NCI-H446 treated with DMSO at 0.1 percent for 48 hours (cell line): ENCODE data around the gene EPHB6.

ENCODE experiments used
- DNase-seq: peaks from one replicate; lab custom pipeline; 2025; lab: John Stamatoyannopoulos, UW

Gene EPHB6

DNA sequence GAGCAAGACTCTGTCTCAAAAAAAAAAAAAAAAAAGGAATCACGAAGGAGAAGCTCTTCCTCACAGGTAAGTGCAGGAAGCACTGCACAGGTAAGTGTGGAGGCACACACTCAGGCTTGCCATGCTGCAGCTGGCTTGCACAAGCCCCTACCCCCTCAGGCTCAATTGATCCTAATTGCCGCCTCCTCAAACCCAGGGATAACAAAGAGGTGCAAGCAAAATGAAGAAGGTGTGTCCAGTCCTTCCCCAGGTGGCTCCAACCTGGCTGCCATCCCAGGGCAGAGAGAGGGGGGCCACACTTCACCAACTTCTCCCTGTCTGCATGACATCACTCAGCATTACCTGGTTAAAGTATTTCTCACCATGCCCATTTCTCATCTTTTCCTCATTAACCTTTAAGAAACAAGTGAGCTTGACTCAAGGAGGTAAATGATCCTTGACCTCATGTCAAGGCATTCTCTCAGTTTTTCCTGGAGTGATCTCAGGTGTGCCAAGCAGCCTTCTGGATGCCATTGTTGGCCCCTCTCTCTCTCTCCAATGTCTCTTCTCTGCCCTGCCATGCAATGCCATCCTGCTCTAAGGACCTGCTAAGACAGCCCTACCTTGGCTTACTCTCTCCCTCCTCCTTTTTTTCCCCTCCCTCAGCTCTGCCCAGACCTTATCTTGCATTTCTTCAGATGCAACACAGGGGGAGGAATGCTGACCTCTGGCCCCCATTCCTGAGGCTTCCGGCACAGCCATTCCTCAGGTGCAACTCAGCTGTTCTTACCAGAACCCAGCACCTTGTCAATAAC is 43.7 kb downstream of the EPHB6 start:
- no peak for DNase-seq

DNA sequence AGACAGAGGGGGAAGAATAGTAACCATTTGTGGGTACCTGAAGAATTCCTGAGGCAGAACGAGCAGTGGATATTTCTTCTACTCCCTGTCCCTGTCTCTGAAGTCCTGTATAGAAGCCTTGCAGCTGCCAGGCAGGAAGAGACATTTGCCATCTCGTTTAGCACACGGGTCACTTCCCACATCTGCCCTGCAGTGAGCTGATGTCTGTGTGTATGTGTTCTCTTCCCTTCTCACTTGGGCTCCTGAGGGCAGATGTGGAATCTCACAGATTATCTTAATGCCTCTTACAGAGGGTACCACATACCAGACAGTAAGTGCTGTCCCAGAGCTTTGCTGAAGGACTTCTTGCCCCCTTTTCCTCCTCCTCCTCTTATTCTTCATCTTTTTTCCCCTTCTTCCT is 44.8 kb downstream of the EPHB6 start:
- DNase-seq = no peak

DNA sequence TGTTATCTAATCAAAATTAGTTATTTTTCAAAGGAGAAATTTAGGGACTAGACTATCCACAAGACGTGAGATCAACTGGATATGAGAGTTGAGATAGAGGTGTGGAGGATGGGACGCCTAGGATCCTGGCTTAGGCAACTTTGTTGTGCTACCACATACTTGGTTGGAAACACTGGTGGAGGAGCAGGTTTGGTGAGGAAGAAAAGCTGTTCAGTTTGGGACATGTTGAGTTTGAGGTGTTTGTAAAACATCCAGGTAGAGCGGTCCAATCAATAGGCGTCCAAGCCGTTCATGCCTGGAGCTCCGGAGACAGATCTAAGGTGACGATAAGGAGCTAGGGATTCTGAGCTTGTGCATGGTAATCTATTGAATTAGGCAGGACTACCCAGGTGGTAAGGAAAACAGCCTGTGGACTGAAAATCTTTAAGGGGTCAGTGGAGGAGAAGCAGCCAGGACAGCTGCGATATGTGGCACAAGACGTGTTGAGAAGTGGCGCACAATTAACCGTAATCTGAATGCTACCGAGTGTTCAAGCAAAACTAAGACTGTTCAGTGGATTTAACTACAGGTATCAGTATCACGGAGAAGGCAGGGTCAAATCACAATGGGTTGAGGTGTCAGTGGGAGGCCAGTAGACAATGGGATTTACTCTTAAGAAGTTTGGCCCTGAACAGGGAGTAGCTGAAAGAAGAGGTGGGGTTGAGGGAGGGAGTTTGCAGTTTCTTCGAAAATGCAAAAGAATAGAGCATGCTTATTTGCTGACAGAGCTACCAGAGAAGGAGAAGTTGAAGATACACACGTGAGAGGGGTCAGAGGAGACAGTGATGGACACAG is 46.8 kb downstream of the EPHB6 start:
- no peak for DNase-seq

DNA sequence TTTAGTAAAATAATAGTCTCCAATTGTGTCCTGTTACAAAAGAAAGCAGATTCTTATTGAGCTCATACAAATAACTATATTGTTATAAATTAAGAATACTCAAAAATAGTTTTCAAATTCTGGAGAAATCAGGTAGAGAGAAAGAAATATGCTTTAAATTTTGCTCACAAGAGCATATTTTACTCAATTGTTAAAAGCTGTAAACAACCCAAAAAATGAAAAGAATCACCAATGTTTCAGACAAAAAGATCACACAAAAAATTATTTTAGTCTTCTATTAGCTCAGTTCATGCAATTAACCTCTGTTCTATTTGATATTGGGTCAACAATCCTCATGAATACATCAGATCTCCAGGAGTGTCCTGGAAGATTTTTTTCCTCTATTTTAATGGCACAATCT is 49.3 kb downstream of the EPHB6 start:
- no peak for DNase-seq

DNA sequence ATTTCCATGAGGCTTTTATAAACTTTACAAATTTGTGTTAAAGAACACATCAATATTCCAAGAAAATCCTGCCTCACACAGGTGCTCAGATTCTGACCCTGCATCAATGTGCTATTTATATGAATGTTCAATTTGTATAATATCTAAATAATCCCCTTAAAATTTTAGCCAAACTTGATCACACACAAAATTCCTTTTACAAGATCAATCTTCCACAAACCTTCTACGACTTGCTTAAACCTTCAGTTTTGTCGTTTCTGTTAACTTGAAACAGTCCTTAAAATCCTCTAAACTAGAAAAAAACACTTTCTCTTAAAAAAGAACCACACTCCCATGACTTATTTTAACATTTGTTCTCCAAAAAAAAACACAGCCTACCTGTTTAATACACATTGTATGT is 50.9 kb downstream of the EPHB6 start:
- no peak for DNase-seq

DNA sequence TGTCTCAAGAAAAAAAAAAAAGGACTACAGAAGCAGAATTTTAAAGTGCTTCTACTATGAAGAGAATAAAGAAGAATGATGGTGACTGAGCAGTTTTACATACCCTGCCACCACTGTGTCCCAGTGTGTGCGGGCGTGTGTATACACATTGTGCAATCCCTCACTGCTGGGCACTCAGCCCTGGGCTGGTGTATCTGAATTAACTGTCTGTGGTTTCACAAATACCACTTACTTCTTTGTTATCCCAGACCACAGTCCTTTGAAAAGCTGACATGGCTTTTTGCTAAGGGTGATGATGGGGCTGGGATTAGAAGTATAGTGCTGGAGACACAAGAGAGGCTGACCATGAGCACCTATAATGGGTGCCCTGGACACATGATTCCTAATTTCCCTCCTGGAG is 51.8 kb downstream of the EPHB6 start:
- DNase-seq = no peak

DNA sequence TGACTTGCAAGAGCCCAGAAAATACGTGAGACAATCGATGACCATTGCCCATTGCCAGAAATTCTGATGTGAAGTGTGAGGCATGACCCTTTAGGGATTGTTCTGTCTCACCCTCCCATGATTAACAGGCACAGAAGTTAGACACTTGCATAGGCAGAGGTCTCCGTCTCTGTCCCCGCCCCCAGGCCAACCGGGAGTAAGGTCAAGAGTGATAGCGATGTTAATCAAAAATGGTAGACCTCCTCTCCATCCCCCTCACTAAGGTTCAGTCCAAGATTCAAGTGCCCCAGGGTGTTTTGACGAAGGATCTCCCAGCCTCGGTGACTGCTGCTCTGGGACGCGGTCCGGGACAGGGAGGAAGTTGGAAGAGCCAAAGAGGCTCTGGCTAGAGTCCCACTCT is 53.4 kb downstream of the EPHB6 start:
- DNase-seq = no peak

DNA sequence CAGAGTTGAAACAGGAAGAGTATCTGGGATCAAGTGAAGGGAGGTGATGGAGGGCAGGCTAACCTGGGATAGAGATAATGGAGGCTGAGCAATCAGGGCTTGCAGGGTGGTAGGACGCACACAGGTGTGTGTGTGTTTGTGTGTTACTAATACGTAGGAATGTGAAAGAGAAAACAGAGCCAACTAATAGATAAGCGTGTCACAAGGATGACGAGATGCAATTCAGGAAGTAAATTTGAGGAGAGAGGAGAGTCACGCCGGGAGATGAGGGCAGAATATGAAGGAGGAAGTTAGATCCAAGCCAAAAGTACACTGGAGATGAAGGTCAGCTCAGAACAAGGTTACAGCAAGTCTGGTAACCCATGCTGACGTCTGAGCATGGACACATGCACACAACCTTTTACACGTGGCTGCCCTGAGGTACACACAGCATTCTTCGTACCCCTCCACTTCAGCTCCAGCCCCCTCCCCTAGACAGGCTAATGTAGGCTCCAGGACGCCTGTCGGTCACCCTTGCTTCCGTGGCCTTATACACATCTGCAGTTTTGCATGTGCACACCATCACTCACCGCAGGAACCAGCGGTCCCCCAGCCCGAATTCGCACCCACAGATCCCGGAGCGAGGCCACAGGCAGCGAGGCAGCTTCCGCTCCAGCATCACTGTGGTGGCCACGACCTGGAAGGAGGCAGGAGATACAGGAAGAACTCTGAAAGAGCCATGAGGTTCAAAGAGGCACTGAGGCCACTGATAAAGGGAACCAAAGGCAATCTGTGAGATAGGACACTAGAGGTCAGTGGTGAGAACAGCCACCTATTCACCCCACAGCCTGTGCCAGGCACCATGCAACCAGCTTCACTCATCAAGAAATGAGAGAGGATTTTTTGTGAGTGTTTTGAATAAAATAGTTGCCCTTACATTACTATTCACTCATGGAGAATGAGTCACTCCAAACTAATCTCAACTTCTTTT is 54.3 kb downstream of the EPHB6 start:
- DNase-seq = no peak

DNA sequence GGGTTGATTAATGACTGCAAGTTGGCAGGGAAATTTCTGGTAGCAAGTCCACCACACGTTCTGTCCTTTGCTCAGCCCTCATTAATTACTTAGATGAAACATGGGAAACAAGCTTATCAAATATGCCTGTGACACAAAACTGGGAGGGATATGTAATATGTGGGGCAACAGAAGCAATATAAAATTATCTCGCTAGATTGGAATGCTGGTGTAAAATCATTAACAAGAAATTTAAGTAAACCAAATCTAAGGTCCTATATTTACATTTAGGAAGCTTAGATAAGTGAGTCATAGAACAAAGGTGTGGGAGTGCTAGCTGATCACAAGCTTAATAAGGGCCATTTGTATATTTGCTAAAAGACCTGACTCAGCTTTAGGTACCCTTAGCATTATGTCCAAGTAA is 55.2 kb downstream of the EPHB6 start:
- no peak for DNase-seq

DNA sequence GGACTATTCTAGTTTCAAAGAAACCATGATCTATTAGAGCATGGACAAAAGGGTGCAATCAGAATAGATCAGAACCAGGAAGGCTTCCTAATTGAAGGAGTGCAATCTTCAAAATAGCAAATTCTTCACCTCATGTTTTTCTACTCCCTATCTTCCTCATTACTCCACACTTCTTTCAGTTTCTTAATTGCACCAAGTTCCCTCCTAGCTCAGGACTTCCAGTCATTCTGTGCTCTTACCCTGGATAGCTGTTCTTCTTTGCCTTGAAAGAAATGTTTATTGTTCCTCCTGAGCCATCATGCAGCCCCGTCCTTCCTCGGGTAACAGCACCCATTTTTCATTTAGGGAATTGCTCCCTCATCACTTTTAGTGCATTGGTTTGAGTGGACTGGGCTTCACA is 55.6 kb downstream of the EPHB6 start:
- no peak for DNase-seq

DNA sequence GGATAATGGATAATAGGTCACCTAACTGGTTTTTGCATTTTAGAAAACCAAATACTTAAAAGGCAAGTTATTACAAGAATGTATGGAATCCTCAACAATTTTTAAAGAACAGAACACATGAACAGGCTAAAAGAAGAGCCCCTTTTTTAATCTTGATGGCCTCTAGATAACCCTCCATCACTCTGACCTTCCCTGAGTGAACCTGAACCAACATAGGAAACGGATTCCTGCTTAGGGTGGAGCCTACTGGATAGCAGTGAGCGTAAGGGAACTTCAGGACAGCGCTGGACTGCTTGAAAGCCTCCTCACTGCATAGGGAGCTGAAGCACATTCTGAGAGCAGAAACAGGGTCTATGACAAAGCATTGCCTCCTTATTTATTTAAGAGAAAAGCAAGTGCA is 58.2 kb downstream of the EPHB6 start:
- DNase-seq = no peak

DNA sequence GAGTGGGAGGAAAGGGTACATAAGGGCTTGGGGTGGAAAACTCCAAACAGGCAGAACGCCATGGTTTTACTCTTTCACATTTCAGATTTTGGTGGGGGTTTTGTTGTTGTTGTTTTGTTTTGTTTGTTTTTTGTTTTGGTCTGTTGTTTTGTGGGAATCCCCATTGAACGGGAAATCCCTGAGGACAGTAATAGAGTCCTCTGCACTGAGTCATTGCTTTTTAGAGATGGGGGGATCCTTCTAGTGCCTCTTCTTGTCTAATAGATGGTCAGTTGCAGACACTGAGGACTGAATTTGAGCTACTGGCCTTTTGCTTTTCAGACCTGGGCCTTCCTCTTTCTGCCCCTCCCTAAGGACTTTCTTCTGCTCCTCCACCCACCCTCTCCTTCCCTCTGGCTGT is 58.7 kb downstream of the EPHB6 start:
- DNase-seq = no peak

DNA sequence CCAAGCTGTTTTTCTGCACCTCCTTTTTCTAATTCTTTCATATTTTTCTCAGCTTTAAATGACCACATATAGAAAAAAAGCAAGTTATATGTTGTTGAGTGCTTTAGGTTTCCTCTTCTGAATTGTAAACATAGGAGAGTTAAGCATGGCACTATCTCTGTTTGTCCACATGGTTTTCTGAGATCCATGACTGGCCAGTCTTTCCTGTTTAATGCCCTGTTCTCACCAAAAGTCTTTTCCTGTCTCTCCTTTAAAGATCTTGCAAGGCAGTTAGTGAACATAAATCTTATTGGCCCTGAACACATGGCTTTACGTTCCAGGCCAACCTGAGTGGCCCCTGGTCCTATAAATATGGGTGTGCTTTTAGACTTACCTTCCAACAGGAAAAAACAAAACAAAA is 59.2 kb downstream of the EPHB6 start:
- no peak for DNase-seq

DNA sequence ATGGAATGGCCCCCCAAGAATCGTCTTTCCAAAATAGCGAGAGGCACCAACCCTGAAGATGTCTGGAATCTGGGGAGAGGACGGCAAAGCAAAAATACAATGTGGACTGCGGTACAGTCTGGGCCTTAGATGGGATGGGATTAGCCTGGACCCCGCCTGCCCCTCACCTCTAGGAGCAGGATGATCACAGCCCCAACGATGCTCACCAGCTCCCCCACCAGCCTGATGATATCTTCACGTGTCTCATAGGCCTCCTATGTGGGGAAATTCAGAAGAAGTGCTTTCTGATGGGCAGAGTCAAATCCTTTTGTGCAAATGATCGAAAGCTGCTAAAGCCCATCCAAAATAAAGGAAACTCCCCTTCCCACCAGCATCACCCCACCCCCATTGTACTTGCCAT is 60.4 kb downstream of the EPHB6 start:
- no peak for DNase-seq

DNA sequence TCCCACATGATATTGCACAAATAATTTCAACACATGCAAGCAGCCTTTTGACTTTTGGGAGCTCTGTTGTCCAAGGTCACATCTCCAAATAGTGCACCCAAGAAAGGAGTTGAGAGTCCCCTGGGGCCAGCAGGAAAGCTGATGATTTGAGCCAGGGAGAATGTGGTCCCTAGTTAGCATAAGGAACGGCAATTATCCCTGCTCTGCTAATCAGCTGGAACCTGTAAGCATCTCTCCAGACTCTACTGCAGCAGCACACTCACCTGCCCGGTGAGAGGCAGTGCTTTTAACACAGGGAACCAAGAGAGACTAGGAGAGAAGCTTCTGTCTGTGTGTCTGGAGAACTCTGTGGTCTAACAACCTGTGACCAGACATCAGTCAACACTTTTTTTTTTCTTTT is 61.6 kb downstream of the EPHB6 start:
- no peak for DNase-seq

DNA sequence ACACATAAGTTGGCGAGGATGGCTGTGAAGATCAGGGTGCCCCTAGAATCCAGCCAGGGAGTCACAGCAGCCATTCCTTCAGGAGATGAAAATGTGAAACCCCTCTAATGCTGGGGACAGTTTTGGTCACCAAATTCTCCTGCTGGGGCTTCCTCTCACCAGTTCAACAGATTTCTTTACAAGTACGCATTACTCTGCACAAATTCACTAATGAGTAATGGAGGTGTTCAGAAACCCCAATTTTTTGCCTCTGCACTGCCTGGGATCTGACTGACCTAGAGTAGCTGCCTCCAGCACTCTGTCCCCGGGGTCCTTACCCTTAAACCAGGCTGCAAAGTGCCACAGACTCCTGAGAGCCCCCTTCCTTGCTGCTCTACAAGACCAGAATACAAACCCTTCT is 62.6 kb downstream of the EPHB6 start:
- DNase-seq = no peak

DNA sequence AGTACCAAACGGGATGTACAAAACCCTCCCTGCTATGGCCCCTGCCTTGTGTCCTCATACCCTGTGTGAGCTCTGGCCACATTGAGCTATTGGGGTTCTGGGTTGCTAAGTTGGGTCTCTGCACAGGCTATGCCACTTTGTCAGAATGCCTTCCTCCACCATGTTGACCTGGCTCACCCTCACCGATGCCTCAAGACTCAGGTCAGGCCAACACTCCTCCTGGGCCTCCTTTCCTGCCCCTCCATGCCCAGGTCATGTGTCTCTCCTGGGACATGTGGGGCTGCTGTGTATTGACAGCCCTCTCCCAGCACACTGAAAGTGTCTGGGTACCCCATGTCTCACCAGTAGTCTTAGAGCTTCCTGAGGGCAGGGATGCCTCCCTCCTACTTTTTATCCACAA is 64.0 kb downstream of the EPHB6 start:
- DNase-seq = no peak

DNA sequence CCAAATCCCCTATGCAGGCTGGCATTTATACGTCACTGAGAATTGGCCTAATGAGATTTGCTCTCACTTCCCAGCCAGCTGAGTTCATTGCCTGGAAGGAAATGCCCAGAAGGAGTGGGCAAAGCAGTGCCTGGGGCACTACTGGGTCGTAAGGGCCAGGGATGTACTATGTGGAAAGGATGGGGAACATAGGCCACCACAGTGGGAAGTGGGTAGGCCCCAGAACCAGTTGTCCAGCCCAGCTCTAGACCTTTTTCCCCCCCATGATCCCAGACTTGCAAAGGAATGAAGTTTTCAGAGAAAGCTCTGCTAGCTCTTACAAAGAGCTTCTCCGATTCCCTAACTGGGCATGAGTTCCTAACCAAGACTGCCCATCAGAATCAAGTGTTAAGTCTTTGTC is 64.8 kb downstream of the EPHB6 start:
- no peak for DNase-seq
